HepG2 (cell line): ENCODE results near the gene DGAT2. TPM values are rescaled to one million over a fixed set of nuclear protein-coding genes. Genes with fewer than 3 reads are reported as not detected.
A peak's percentile ranks its signal among the peaks of the same experiment; 100 is the strongest.

ENCODE experiments used
- FOXK1 ChIP-seq: sonication (generic); formaldehyde crosslinking; IDR thresholded peaks from 2 replicates; pipeline ENCODE4 v1.4.0; 2020; ENCODE audit warnings: low read depth, missing genetic modification reagents, borderline replicate concordance
- HOXD1 ChIP-seq: sonication (generic); formaldehyde crosslinking; IDR thresholded peaks from 2 replicates; pipeline ENCODE4 v1.5.0; 2020; ENCODE audit warnings: missing genetic modification reagents
- IRF2 ChIP-seq: IDR thresholded peaks from 2 replicates; pipeline ENCODE4 v1.6.1; 2018; ENCODE audit warnings: missing genetic modification reagents, missing compliant biosample characterization
- KLF16 ChIP-seq, 2 experiments: sonication (generic) in 1 of 2; formaldehyde crosslinking in 1 of 2; IDR thresholded peaks; 2 replicates each; pipeline versions ENCODE4 v1.6.1 to v1.8.0; 2016 to 2023; ENCODE audit warnings: missing genetic modification reagents in 2 of 2, missing compliant biosample characterization in 1 of 2
- MYC ChIP-seq: sonication (generic); formaldehyde crosslinking; IDR thresholded peaks from 2 replicates; pipeline ENCODE4 v1.9.0; 2021; ENCODE audit warnings: missing genetic modification reagents, borderline replicate concordance
- RNF2 ChIP-seq: fragments of 450-650 bp; conservative IDR thresholded peaks from 2 replicates; pipeline ENCODE4 v1.6.1; 2016; ENCODE audit warnings: low read depth
- RXRA ChIP-seq: sonication (generic); formaldehyde crosslinking; IDR thresholded peaks from 2 replicates; pipeline ENCODE4 v1.5.1; 2020; ENCODE audit warnings: missing genetic modification reagents
- SCMH1 ChIP-seq: sonication (generic); formaldehyde crosslinking; IDR thresholded peaks from 2 replicates; pipeline ENCODE4 v1.9.0; 2021; ENCODE audit warnings: missing genetic modification reagents, mild to moderate bottlenecking, borderline replicate concordance
- ZBTB33 ChIP-seq: sonication (generic); formaldehyde crosslinking; IDR thresholded peaks from 2 replicates; pipeline ENCODE4 v1.4.0; 2020; ENCODE audit warnings: missing genetic modification reagents
- ZFP37 ChIP-seq: sonication (generic); formaldehyde crosslinking; IDR thresholded peaks from 2 replicates; pipeline ENCODE4 v1.4.0; 2020; ENCODE audit warnings: missing genetic modification reagents, borderline replicate concordance
- ZNF12 ChIP-seq: sonication (generic); formaldehyde crosslinking; IDR thresholded peaks from 2 replicates; pipeline ENCODE4 v1.5.0; 2020; ENCODE audit warnings: missing genetic modification reagents
- ZNF205 ChIP-seq: IDR thresholded peaks from 2 replicates; pipeline ENCODE4 v1.6.1; 2018; ENCODE audit warnings: missing biosample characterization, missing genetic modification reagents
- ZUFSP ChIP-seq: sonication (generic); formaldehyde crosslinking; IDR thresholded peaks from 2 replicates; pipeline ENCODE4 v1.9.0; 2021; ENCODE audit warnings: missing genetic modification reagents, mild to moderate bottlenecking, borderline replicate concordance
- polyA plus RNA-seq, 8 experiments: library from polyadenylated mRNA; depleted of rRNA in 3 of 8; stranded (reverse) in 7 of 8; unstranded in 1 of 8; fragments of >200 nt; fragmentation: Illumina TruSeq in 4 of 8; extraction: Trizol in 4 of 8; gene quantifications; 2 replicates each; pipeline versions ENCODE4 v1.2.1 to v1.2.3, GENCODE V29; 2011 to 2016; ENCODE audit warnings: low read depth in 4 of 8, missing spikeins in 1 of 8, mixed read lengths in 1 of 8; ENCODE audit not compliant: insufficient read depth in 1 of 8
- total RNA-seq, 5 experiments: library from RNA; depleted of rRNA; stranded (reverse); fragments of >200 nt; fragmentation: Illumina TruSeq; extraction: Trizol; gene quantifications; 2 replicates each; pipeline ENCODE4 v1.2.3, GENCODE V29; 2016; ENCODE audit warnings: low read depth in 1 of 5
- TF ChIP-seq, protein P1 (sequence below): sonication (generic); formaldehyde crosslinking; IDR thresholded peaks from 2 replicates; pipeline ENCODE4 v1.4.0; 2020; ENCODE audit warnings: missing genetic modification reagents, mild to moderate bottlenecking, borderline replicate concordance
- TF ChIP-seq, protein P2 (sequence below): sonication (generic); formaldehyde crosslinking; IDR thresholded peaks from 2 replicates; pipeline ENCODE4 v1.5.1; 2020; ENCODE audit warnings: mild to moderate bottlenecking, missing genetic modification reagents, moderate library complexity
- TF ChIP-seq, protein P3 (sequence below): IDR thresholded peaks from 2 replicates; pipeline ENCODE4 v1.6.1; 2016
- TF ChIP-seq, protein P4 (sequence below): sonication (generic); formaldehyde crosslinking; IDR thresholded peaks from 2 replicates; pipeline ENCODE4 v1.4.0; 2020; ENCODE audit warnings: missing genetic modification reagents

Gene DGAT2
- total and polyA plus RNA-seq, 2 of the 13 experiments (the other 11 are each of a cell fraction or from before 2014, with no cell fraction given): 39.0 to 65.6 TPM

DNA sequence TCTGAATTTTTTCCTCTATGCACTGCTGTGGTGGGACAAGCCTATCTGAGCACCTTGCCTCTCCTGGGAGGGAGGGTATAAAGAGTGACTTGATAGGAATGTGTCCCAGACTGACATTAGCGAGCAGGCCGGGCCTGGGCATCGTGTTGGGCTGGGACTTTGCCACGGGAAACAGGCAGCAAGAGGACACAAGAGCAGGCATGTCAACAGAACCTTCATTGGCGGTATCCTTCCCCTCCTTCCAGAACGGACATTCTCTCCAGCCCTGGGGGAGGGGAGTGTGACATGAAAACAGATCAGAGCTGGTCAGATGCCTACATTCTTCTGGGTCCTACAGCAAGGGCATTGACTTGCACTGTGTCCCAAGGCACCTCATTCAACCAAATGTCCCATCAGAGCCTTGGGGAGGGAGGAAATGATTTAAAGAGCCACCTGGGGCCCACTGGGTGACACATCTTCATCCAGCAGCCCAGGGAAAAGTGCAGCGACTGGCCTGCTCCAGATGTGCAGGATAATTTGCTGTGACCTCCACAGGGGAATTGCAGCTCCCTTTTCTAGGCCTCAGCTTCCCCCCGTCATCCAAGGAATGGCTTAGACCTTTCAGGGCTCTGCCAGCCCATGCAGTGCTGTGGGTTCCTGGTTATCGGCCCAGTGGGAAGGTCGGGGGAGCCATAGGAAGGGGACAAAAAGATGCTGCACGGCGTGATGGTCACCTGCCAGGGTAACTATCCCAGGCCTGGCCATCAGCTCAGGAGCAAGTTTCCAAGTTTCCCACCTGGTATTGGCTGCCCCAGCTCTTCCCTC, 24.6 kb downstream of the DGAT2 start (continued):
- TF ChIP-seq, protein P1, sequence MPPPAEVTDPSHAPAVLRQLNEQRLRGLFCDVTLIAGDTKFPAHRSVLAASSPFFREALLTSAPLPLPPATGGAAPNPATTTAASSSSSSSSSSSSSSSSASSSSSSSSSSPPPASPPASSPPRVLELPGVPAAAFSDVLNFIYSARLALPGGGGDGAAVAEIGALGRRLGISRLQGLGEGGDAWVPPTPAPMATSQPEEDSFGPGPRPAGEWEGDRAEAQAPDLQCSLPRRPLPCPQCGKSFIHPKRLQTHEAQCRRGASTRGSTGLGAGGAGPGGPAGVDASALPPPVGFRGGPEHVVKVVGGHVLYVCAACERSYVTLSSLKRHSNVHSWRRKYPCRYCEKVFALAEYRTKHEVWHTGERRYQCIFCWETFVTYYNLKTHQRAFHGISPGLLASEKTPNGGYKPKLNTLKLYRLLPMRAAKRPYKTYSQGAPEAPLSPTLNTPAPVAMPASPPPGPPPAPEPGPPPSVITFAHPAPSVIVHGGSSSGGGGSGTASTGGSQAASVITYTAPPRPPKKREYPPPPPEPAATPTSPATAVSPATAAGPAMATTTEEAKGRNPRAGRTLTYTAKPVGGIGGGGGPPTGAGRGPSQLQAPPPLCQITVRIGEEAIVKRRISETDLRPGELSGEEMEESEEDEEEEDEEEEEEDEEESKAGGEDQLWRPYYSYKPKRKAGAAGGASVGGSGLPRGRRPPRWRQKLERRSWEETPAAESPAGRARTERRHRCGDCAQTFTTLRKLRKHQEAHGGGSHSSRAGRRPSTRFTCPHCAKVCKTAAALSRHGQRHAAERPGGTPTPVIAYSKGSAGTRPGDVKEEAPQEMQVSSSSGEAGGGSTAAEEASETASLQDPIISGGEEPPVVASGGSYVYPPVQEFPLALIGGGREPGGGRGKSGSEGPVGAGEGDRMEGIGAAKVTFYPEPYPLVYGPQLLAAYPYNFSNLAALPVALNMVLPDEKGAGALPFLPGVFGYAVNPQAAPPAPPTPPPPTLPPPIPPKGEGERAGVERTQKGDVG (CRISPR knock-in tag): peak; percentile 60; the same call in 1 of the 2 replicates
- TF ChIP-seq ZUFSP (no peak), FOXK1 (CRISPR knock-in tag) (no peak), ZNF12 (no peak), ZNF205 (CRISPR knock-in tag) (no peak), RNF2 (no peak), ZBTB33 (CRISPR knock-in tag) (peak; percentile 99), RXRA (peak; percentile 28; the same call in 1 of the 2 replicates), ZFP37 (CRISPR knock-in tag) (peak; percentile 52; the same call in 1 of the 2 replicates), HOXD1 (no peak), SCMH1 (CRISPR knock-in tag) (no peak), KLF16 (CRISPR knock-in tag; IDR thresholded peaks at IDR 0.05) (no peak), MYC (CRISPR knock-in tag) (peak; percentile 46; the same call in 1 of the 2 replicates), IRF2 (CRISPR knock-in tag) (no peak)
- TF ChIP-seq, protein P2, sequence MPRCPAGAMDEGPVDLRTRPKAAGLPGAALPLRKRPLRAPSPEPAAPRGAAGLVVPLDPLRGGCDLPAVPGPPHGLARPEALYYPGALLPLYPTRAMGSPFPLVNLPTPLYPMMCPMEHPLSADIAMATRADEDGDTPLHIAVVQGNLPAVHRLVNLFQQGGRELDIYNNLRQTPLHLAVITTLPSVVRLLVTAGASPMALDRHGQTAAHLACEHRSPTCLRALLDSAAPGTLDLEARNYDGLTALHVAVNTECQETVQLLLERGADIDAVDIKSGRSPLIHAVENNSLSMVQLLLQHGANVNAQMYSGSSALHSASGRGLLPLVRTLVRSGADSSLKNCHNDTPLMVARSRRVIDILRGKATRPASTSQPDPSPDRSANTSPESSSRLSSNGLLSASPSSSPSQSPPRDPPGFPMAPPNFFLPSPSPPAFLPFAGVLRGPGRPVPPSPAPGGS (CRISPR knock-in tag): no peak
- TF ChIP-seq, protein P3, sequence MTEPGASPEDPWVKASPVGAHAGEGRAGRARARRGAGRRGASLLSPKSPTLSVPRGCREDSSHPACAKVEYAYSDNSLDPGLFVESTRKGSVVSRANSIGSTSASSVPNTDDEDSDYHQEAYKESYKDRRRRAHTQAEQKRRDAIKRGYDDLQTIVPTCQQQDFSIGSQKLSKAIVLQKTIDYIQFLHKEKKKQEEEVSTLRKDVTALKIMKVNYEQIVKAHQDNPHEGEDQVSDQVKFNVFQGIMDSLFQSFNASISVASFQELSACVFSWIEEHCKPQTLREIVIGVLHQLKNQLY (CRISPR knock-in tag): no peak
- TF ChIP-seq, protein P4, sequence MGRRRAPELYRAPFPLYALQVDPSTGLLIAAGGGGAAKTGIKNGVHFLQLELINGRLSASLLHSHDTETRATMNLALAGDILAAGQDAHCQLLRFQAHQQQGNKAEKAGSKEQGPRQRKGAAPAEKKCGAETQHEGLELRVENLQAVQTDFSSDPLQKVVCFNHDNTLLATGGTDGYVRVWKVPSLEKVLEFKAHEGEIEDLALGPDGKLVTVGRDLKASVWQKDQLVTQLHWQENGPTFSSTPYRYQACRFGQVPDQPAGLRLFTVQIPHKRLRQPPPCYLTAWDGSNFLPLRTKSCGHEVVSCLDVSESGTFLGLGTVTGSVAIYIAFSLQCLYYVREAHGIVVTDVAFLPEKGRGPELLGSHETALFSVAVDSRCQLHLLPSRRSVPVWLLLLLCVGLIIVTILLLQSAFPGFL (CRISPR knock-in tag): no peak
